ENCODE results near the gene MROH2A. TPM values are rescaled to one million over a fixed set of nuclear protein-coding genes. Genes with fewer than 3 reads are reported as not detected.

Gene MROH2A
- total and polyA plus RNA-seq, 9 of the 15 experiments (the other 6 are each of a cell fraction or from before 2014, with no cell fraction given) = 0.03 TPM; not detected in 8

- TF ChIP-seq, protein P1, sequence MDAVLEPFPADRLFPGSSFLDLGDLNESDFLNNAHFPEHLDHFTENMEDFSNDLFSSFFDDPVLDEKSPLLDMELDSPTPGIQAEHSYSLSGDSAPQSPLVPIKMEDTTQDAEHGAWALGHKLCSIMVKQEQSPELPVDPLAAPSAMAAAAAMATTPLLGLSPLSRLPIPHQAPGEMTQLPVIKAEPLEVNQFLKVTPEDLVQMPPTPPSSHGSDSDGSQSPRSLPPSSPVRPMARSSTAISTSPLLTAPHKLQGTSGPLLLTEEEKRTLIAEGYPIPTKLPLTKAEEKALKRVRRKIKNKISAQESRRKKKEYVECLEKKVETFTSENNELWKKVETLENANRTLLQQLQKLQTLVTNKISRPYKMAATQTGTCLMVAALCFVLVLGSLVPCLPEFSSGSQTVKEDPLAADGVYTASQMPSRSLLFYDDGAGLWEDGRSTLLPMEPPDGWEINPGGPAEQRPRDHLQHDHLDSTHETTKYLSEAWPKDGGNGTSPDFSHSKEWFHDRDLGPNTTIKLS (IDR thresholded peaks at IDR 0.05; ENCODE audit: borderline replicate concordance, low read depth) = no peak
- TF ChIP-seq ZFP36 (IDR thresholded peaks at IDR 0.05; ENCODE audit: low read depth, low read length, partially characterized antibody) (no peak), PRMT5 (CRISPR knock-in tag; IDR thresholded peaks at IDR 0.05) (no peak), BRCA1 (IDR thresholded peaks at IDR 0.05) (no peak), BRCA1 (CRISPR knock-in tag; IDR thresholded peaks at IDR 0.05) (no peak), SLC30A9 (CRISPR knock-in tag; IDR thresholded peaks at IDR 0.05) (no peak), CREBBP (IDR thresholded peaks at IDR 0.05; ENCODE audit: low read depth, low read length) (no peak), MNT (conservative IDR thresholded peaks at IDR 0.05) (peak; percentile 14 to 53; a peak in 2 of 4 replicates), NCOA2 (IDR thresholded peaks at IDR 0.05; ENCODE audit: partially characterized antibody in 2 of 2) (no peak), ZNF740 (CRISPR knock-in tag; IDR thresholded peaks at IDR 0.05) (no peak), ZNF740 (tag; IDR thresholded peaks at IDR 0.05) (no peak), HIVEP1 (CRISPR knock-in tag; IDR thresholded peaks at IDR 0.05) (no peak), PHTF2 (CRISPR knock-in tag; IDR thresholded peaks at IDR 0.05) (no peak), MAFK (IDR thresholded peaks at IDR 0.05; ENCODE audit: low read length) (peak; percentile 77), TRIM24 (IDR thresholded peaks at IDR 0.05) (0 out of 4 replicates have a peak, but pooled peaks have one; percentile 12 to 20), ZSCAN32 (CRISPR knock-in tag; IDR thresholded peaks at IDR 0.05) (no peak), E2F3 (CRISPR knock-in tag; IDR thresholded peaks at IDR 0.05) (no peak)
- TF ChIP-seq, protein P2, sequence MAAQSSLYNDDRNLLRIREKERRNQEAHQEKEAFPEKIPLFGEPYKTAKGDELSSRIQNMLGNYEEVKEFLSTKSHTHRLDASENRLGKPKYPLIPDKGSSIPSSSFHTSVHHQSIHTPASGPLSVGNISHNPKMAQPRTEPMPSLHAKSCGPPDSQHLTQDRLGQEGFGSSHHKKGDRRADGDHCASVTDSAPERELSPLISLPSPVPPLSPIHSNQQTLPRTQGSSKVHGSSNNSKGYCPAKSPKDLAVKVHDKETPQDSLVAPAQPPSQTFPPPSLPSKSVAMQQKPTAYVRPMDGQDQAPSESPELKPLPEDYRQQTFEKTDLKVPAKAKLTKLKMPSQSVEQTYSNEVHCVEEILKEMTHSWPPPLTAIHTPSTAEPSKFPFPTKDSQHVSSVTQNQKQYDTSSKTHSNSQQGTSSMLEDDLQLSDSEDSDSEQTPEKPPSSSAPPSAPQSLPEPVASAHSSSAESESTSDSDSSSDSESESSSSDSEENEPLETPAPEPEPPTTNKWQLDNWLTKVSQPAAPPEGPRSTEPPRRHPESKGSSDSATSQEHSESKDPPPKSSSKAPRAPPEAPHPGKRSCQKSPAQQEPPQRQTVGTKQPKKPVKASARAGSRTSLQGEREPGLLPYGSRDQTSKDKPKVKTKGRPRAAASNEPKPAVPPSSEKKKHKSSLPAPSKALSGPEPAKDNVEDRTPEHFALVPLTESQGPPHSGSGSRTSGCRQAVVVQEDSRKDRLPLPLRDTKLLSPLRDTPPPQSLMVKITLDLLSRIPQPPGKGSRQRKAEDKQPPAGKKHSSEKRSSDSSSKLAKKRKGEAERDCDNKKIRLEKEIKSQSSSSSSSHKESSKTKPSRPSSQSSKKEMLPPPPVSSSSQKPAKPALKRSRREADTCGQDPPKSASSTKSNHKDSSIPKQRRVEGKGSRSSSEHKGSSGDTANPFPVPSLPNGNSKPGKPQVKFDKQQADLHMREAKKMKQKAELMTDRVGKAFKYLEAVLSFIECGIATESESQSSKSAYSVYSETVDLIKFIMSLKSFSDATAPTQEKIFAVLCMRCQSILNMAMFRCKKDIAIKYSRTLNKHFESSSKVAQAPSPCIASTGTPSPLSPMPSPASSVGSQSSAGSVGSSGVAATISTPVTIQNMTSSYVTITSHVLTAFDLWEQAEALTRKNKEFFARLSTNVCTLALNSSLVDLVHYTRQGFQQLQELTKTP (IDR thresholded peaks at IDR 0.05; ENCODE audit: low read depth in 1 of 2, partially characterized antibody in 2 of 2) = no peak
Observed at GRCh38 chr2:233857511-233858141, 79.5 kb downstream of the MROH2A start (continued).
